ENCODE data around the gene COG4. TPM values are rescaled to one million over a fixed set of nuclear protein-coding genes. Genes with fewer than 3 reads are reported as not detected.
"Not testable (repeated sequence)": the region's sequence is repeated elsewhere in the genome, so short reads cannot be mapped to it uniquely, and the experiment has no call there.

COG4 gene
- total RNA-seq, 2 donors from 2014 or later: 44.2 to 46.7 TPM

DNA sequence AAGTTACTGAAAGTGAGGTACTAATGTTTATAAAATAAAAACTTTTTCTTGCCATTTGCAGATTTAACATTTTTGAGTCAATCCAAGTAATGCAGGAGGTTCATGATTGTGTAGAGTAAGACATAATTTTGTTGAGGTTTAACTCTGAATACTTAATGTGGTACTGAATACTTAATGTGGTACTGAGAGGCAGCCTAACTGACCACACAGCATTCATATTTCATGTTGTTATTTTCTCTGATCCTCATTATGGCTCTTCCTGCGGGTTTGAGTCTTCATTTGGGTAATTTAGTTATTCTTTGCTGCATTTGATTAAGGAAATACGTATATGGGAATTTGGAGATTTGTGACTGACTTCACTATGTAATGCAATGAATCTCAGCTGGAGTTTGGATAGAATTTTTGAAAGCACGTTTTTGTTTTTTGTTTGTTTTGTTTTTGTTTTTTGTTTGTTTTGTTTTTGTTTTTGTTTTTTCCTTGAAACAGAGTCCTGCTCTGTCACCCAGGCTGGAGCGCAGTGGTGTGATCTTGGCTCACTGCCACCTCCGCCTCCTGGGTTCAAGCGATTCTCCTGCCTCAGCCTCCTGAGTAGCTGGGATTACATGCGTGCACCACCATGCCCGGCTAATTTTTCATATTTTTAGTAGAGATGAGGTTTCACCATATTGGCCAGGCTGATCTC is 4.1 kb upstream of the COG4 start:
- ATAC-seq (ENCODE audit: insufficient number of reproducible peaks, low FRiP score, low read depth) (no peak), DNase-seq (ENCODE audit: low spot score) (no peak)
- Histone ChIP-seq H3K27me3 (replicated peaks; ENCODE audit: insufficient read depth) (no peaks in the 10 kb centered on the region), H3K4me1 (ENCODE audit: control insufficient read depth in 1 of 2, low read depth in 2 of 2) (peaks cover 10 to 37% of the 10 kb centered on the region in 2 donors), H3K36me3 (peaks cover 42% of the 10 kb centered on the region), H3K27ac (no peak overlapping the region), H3K9me3 (no peaks in the 10 kb centered on the region), H3K4me3 (no peak overlapping the region)
- TF ChIP-seq, protein P1, sequence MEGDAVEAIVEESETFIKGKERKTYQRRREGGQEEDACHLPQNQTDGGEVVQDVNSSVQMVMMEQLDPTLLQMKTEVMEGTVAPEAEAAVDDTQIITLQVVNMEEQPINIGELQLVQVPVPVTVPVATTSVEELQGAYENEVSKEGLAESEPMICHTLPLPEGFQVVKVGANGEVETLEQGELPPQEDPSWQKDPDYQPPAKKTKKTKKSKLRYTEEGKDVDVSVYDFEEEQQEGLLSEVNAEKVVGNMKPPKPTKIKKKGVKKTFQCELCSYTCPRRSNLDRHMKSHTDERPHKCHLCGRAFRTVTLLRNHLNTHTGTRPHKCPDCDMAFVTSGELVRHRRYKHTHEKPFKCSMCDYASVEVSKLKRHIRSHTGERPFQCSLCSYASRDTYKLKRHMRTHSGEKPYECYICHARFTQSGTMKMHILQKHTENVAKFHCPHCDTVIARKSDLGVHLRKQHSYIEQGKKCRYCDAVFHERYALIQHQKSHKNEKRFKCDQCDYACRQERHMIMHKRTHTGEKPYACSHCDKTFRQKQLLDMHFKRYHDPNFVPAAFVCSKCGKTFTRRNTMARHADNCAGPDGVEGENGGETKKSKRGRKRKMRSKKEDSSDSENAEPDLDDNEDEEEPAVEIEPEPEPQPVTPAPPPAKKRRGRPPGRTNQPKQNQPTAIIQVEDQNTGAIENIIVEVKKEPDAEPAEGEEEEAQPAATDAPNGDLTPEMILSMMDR (IDR thresholded peaks at IDR 0.05): no peak

DNA sequence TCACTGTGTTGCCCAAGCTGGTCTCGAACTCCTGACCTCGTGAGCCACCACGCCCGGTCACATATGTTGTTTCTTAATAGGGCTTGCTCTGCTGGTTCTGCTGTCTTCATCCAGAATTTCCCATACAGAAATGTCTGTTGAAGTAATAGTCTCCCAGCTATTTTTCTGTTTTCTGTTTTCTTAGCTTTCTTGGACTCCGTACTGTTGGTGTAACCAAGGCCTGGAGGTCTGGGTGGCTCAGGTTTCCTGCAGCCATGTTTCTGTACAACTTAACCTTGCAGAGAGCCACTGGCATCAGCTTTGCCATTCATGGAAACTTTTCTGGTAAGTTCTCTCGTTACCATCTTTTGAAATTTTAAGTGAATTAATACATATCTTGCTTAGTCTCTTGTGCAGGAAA is 3.0 kb upstream of the COG4 start:
- H3K27ac ChIP-seq: no peak overlapping the region
- peaks cover 12 to 41% of the 10 kb centered on the region in 2 donors for H3K4me1 ChIP-seq (ENCODE audit: control insufficient read depth in 1 of 2, low read depth in 2 of 2)
- DNase-seq (ENCODE audit: low spot score): no peak
- TF ChIP-seq, protein P1 (IDR thresholded peaks at IDR 0.05): no peak
- no peaks in the 10 kb centered on the region for H3K9me3 ChIP-seq
- no peaks in the 10 kb centered on the region for H3K27me3 ChIP-seq (replicated peaks; ENCODE audit: insufficient read depth)
- no peak for ATAC-seq (ENCODE audit: insufficient number of reproducible peaks, low FRiP score, low read depth)
- H3K36me3 ChIP-seq: peaks cover 31% of the 10 kb centered on the region
- no peak overlapping the region for H3K4me3 ChIP-seq

DNA sequence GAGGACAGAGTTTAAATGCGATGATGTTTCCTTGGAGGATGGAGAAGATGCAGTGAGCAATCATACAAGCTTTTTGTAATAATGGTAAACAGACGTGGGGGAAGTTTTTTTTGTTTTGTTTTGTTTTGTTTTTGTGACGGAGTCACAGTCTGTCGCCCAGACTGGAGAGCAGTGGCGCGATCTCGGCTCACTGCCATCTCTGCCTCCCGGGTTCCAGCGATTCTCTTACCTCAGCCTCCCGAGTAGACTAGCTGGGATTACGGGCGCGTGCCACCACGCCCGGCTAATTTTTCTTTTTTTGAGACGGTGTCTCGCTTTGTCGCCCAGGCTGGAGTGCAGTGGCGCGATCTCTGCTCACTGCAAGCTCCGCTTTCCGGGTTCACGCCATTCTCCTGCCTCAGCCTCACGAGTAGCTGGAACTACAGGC is 1.1 kb upstream of the COG4 start:
- DNase-seq (ENCODE audit: low spot score); H3K9me3 ChIP-seq; H3K27me3 ChIP-seq (replicated peaks; ENCODE audit: insufficient read depth); ATAC-seq (ENCODE audit: insufficient number of reproducible peaks, low FRiP score, low read depth): not testable (repeated sequence)
- Histone ChIP-seq H3K4me1 (ENCODE audit: control insufficient read depth in 1 of 2, low read depth in 2 of 2) (peaks cover 12 to 41% of the 10 kb centered on the region in 2 donors), H3K27ac (peak overlapping the region; percentile 81 to 86), H3K36me3 (peaks cover 17% of the 10 kb centered on the region), H3K4me3 (peak overlapping the region; percentile 78)

DNA sequence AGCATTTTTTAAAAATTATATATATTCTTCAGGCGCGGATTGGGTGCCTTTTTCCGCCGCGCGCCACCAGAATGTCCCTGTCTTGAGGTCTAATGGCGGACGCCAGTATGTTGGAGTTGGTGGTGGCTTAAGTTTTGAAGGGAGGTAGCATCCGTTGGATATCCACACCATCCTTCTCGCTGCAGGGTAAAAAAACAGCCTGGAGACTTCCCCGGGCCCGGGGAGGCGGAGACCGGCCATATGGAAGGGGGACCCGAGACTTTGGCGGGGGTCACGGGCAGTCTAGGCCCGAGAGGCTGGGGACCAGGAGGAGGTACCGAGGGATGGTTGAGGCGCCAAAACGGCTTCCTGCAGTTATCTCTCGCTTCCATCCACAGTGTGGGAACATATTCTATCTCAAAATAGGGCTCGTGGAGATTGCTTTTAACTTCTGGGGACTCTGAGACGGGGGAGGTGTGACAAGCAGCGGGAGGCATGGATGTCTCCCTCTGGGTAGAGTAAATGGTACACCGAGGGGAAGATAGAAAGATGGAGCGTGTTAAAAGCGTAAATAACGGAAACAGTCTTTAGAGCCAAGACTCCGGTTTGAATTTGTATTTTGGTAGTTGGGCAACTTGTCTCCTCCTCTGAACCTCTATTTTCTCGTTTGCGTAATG is 517 bp upstream of the COG4 start, which contains the start of gene SF3B3:
TSS of gene SF3B3 (plus strand) at position 74 of the 656 bp plus-strand sequence. CDS start 2,841 bp downstream, outside the sequence.
- peak within 1 kb of the TSS; percentile 78 for H3K4me3 ChIP-seq
- peaks cover 12% of the 10 kb centered on the region for H3K36me3 ChIP-seq
- no peak for DNase-seq (ENCODE audit: low spot score)
- H3K9me3 ChIP-seq: no peaks in the 10 kb centered on the region
- H3K27ac ChIP-seq: peak within 1 kb of the TSS; percentile 81 to 86
- ATAC-seq (ENCODE audit: insufficient number of reproducible peaks, low FRiP score, low read depth): peak; percentile 89
- H3K27me3 ChIP-seq (replicated peaks; ENCODE audit: insufficient read depth): no peaks in the 10 kb centered on the region
- TF ChIP-seq, protein P1 (IDR thresholded peaks at IDR 0.05): no peak
- peaks cover 12 to 41% of the 10 kb centered on the region in 2 donors for H3K4me1 ChIP-seq (ENCODE audit: control insufficient read depth in 1 of 2, low read depth in 2 of 2)

DNA sequence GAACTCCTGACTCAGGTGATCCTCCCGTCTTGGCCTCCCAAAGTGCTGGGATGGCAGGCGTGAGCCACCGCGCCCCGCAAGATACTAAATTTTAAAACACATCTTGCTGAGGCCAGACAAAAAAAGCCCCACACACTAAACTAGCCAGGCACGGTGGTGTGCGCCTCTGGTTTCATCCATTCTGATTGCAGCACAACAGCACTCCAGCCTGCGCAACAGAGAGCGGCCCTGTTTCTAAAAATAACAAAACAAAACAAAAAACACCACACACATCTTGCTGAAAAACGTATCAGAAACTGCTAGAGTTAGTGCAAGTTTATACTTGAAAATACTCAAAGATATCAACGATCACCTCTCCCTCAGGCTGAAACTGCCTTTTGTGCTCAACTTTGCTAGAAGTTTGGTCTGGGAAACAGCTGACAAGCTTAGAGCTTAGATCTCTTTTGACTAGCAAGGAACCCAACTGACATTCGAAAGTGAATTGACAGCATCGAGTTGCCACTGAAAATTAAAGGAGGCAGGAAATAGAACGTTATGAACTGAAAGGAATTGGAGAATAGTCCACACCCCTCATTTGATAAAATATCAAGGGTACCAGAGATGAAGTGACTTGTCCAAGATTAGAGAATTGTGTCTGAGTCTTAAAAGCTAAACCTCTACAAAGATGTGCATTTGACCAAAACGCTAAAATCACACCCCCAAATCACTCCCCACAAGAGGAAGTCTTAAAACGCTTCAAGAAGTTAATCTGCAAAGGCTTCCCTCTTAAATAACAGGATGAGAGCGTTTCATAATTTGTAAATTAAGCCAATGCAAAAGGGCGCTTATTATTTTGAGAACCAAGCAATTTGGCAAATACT is 908 bp downstream of the COG4 start:
- TF ChIP-seq, protein P1 (IDR thresholded peaks at IDR 0.05): no peak
- Histone ChIP-seq H3K36me3 (peaks cover 10% of the 10 kb centered on the region), H3K4me1 (ENCODE audit: control insufficient read depth in 1 of 2, low read depth in 2 of 2) (peaks cover 12 to 35% of the 10 kb centered on the region in 2 donors), H3K27ac (peak overlapping the region in 1 of 2 donors; percentile 86), H3K4me3 (peak overlapping the region; percentile 78), H3K27me3 (replicated peaks; ENCODE audit: insufficient read depth) (no peaks in the 10 kb centered on the region), H3K9me3 (no peaks in the 10 kb centered on the region)
- no peak for DNase-seq (ENCODE audit: low spot score)
- ATAC-seq (ENCODE audit: insufficient number of reproducible peaks, low FRiP score, low read depth): no peak
